ENCODE results near the gene TBX10. TPM values are rescaled to one million over a fixed set of nuclear protein-coding genes. Genes with fewer than 3 reads are reported as not detected.

The TBX10 gene
- total and polyA plus RNA-seq, 2 of the 8 experiments (the other 6 are each of a cell fraction or from before 2014, with no cell fraction given) = 0.09 TPM; not detected in 1

GRCh38 chr11:67671211-67671520 lies 31.6 kb upstream of the TBX10 start:
- H4K91ac ChIP-seq (replicated peaks; ENCODE audit: insufficient read length, low read length) = no peak overlapping the region
- no peak overlapping the region for H3K14ac ChIP-seq (ENCODE audit: insufficient read length)
- no peak overlapping the region for H2AK5ac ChIP-seq (ENCODE audit: low read depth, low read length)
- peaks cover 0 to 2% of the 10 kb centered on the region in 2 experiments for H4K20me1 ChIP-seq (replicated peaks in 1 of 2; ENCODE audit: control insufficient read depth in 1 of 2, insufficient read depth in 2 of 2, low read length in 2 of 2)
- H3K4me2 ChIP-seq (ENCODE audit: insufficient read depth in 1 of 2, low read depth in 2 of 2, low read length in 2 of 2) = no peak overlapping the region
- H3K56ac ChIP-seq (replicated peaks; ENCODE audit: insufficient read length, low read depth, low read length) = no peak overlapping the region
- WGBS, 2 experiments (ENCODE audit: extremely low coverage in 1 of 2, insufficient coverage in 1 of 2, insufficient read length in 1 of 2, insufficient replicate concordance in 2 of 2, low coverage in 1 of 2, low lambda C conversion rate in 2 of 2, missing lambda C conversion rate in 1 of 2) = 96% methylated on average over 6 of the region's 8 CpGs; no CpG with 5 or more reads in 1 of the 2 experiments
- H2BK5ac ChIP-seq (ENCODE audit: low read depth, low read length) = no peak overlapping the region
- H3K27me3 ChIP-seq (replicated peaks in 1 of 4; ENCODE audit: control insufficient read depth in 3 of 4, extremely low read depth in 1 of 4, insufficient read depth in 3 of 4, low read length in 3 of 4) = no peaks in the 10 kb centered on the region
- no peak overlapping the region for H3K27ac ChIP-seq (ENCODE audit: low read depth, low read length)
- peaks cover 0 to 5% (median 0%) of the 10 kb centered on the region in 4 experiments; a peak in 3 of 7 replicates for H3K4me1 ChIP-seq (replicated peaks in 1 of 4; ENCODE audit: control insufficient read depth in 3 of 4, insufficient read depth in 4 of 4, low read length in 3 of 4)
- H3K79me2 ChIP-seq (ENCODE audit: control insufficient read depth in 1 of 2, insufficient read depth in 2 of 2, low read length in 2 of 2) = no peaks in the 10 kb centered on the region
- H4K5ac ChIP-seq (ENCODE audit: insufficient read length, low read depth, low read length) = no peak overlapping the region
- H3K36me3 ChIP-seq (ENCODE audit: control insufficient read depth in 2 of 4, insufficient read depth in 4 of 4, low read length in 3 of 4) = no peaks in the 10 kb centered on the region
- H3K9me3 ChIP-seq (ENCODE audit: insufficient read depth in 2 of 2, low read depth in 1 of 2, low read length in 1 of 2) = no peaks in the 10 kb centered on the region
- no peak overlapping the region for H2BK120ac ChIP-seq (replicated peaks; ENCODE audit: low read depth, low read length)
- no peak overlapping the region for H3K4me3 ChIP-seq (ENCODE audit: extremely low read depth in 1 of 4, insufficient read depth in 2 of 4, low read depth in 3 of 4, low read length in 4 of 4)
- no peak overlapping the region for H2BK15ac ChIP-seq (ENCODE audit: low read length)
- no peak overlapping the region for H4K8ac ChIP-seq (ENCODE audit: extremely low read depth, insufficient read depth, low read length)
- no peak for FAIRE-seq
- no peak overlapping the region for H3K4ac ChIP-seq (replicated peaks; ENCODE audit: insufficient read length, low read depth, low read length)
- no peak overlapping the region for H2AFZ ChIP-seq (ENCODE audit: low read length)
- no peak overlapping the region for H3K9ac ChIP-seq (replicated peaks in 1 of 4; ENCODE audit: extremely low read depth in 1 of 4, low read depth in 3 of 4, low read length in 3 of 4)
- DNase-seq (ENCODE audit: low read depth in 1 of 2, low spot score in 2 of 2) = no peak
- H3K79me1 ChIP-seq (ENCODE audit: low read depth, low read length) = no peaks in the 10 kb centered on the region
- no peak overlapping the region for H3K18ac ChIP-seq (ENCODE audit: extremely low read depth, low read length)
- no peak overlapping the region for H2BK12ac ChIP-seq (ENCODE audit: low read depth, low read length)
- H2BK20ac ChIP-seq (ENCODE audit: low read length) = no peak overlapping the region
- H3K23ac ChIP-seq (ENCODE audit: insufficient read length) = no peak overlapping the region
- H3K23me2 ChIP-seq (ENCODE audit: low read depth, low read length) = peaks cover 14% of the 10 kb centered on the region; the same call in 1 of the 2 replicates
- ChIA-PET CTCF (ENCODE audit: partially characterized antibody) (interaction anchor here (0.6 to 3.3 kb wide), 7 partner anchors 12 to 43 kb away, joined by 3 to 12 read pairs (median 3); partner anchors contain the start of gene NUDT8), POLR2A (ENCODE audit: partially characterized antibody) (no interaction called here)
- no peak for TF ChIP-seq MAFK (IDR thresholded peaks at IDR 0.05; ENCODE audit: low read depth, low read length)
- TF ChIP-seq CTBP2 (IDR thresholded peaks at IDR 0.05; ENCODE audit: borderline replicate concordance, insufficient read depth, insufficient read length, low read length) = no peak
- no peak for TF ChIP-seq TAF1 (IDR thresholded peaks at IDR 0.05; ENCODE audit: low read depth, low read length)
- no peak for TF ChIP-seq CREB1 (IDR thresholded peaks at IDR 0.05)
- no peak for TF ChIP-seq GABPA (IDR thresholded peaks at IDR 0.05; ENCODE audit: borderline replicate concordance, insufficient read depth, low read length)
- no peak for TF ChIP-seq JUN (IDR thresholded peaks at IDR 0.05; ENCODE audit: low read depth, low read length)
- TF ChIP-seq TCF12 (IDR thresholded peaks at IDR 0.05; ENCODE audit: low read depth, low read length) = no peak
- no peak for TF ChIP-seq TBP (IDR thresholded peaks at IDR 0.05; ENCODE audit: low read depth, low read length)
- TF ChIP-seq SP1 (IDR thresholded peaks at IDR 0.05; ENCODE audit: low read depth, low read length) = no peak
- no peak for TF ChIP-seq BCL11A (IDR thresholded peaks at IDR 0.05; ENCODE audit: low read depth in 2 of 2, low read length in 2 of 2)
- TF ChIP-seq RFX5 (IDR thresholded peaks at IDR 0.05; ENCODE audit: borderline replicate concordance, low read depth, low read length) = no peak
- TF ChIP-seq CBX8 (IDR thresholded peaks at IDR 0.05; ENCODE audit: borderline replicate concordance, low read depth, low read length) = no peak
- TF ChIP-seq KDM4A (IDR thresholded peaks at IDR 0.05; ENCODE audit: low read depth, low read length, severe bottlenecking) = no peak
- TF ChIP-seq ZNF274 (IDR thresholded peaks at IDR 0.05; ENCODE audit: borderline replicate concordance, extremely low read depth, low read length) = no peak
- TF ChIP-seq TEAD4 (IDR thresholded peaks at IDR 0.05; ENCODE audit: low read depth, low read length) = no peak
- no peak for TF ChIP-seq YY1 (IDR thresholded peaks at IDR 0.05; ENCODE audit: low read depth, low read length)
- no peak for TF ChIP-seq SP2 (IDR thresholded peaks at IDR 0.05; ENCODE audit: low read length)
